Measurements from ENCODE around the gene DES.
A peak's percentile ranks its signal among the peaks of the same experiment; 100 is the strongest.

DES gene

GRCh38 chr2:219475697-219476651 lies 57.8 kb downstream of the DES start:
- peak; percentile 46 for DNase-seq
